ENCODE data around the gene TTC7B. TPM values are rescaled to one million over a fixed set of nuclear protein-coding genes. Genes with fewer than 3 reads are reported as not detected.

TTC7B gene
- total RNA-seq, 2 experiments from 2014 or later = 4.9 to 8.3 TPM

GRCh38 chr14:90606434-90606833 is 209.8 kb downstream of the TTC7B start:
- CTCF ChIA-PET = no interaction called here
- peaks cover 40% of the 10 kb centered on the region for H3K27me3 Mint-ChIP-seq
- no peak for ATAC-seq

GRCh38 chr14:90605430-90605829 is 210.8 kb downstream of the TTC7B start:
- Mint-ChIP-seq H3K27me3 (peaks cover 44% of the 10 kb centered on the region), H3K27ac (no peak overlapping the region), H3K9me3 (ENCODE audit: low read depth) (no peaks in the 10 kb centered on the region), H3K36me3 (no peaks in the 10 kb centered on the region), H3K4me1 (no peaks in the 10 kb centered on the region), H3K4me3 (no peak overlapping the region)
- no peak for ATAC-seq
- CTCF ChIA-PET = no interaction called here
- DNase-seq = no peak

More at GRCh38 chr14:90606434-90606833, 209.8 kb downstream of the TTC7B start:
- Mint-ChIP-seq H3K27ac (no peak overlapping the region), H3K9me3 (ENCODE audit: low read depth) (no peaks in the 10 kb centered on the region), H3K4me3 (no peak overlapping the region), H3K4me1 (no peaks in the 10 kb centered on the region), H3K36me3 (no peaks in the 10 kb centered on the region)
- DNase-seq = no peak

- DNase-seq = no peak
These were observed 211.9 kb downstream of the TTC7B start for GRCh38 chr14:90604356-90604755.

GRCh38 chr14:90603841-90604240 is 212.4 kb downstream of the TTC7B start:
- ATAC-seq (no peak), DNase-seq (no peak)
- no peak overlapping the region for H3K4me3 Mint-ChIP-seq
- CTCF ChIA-PET = no interaction called here
- H3K27me3 Mint-ChIP-seq = peaks cover 55% of the 10 kb centered on the region
- H3K9me3 Mint-ChIP-seq (ENCODE audit: low read depth) = no peaks in the 10 kb centered on the region
- no peaks in the 10 kb centered on the region for H3K4me1 Mint-ChIP-seq
- H3K36me3 Mint-ChIP-seq = no peaks in the 10 kb centered on the region
- no peak overlapping the region for H3K27ac Mint-ChIP-seq

More at GRCh38 chr14:90604356-90604755, 211.9 kb downstream of the TTC7B start:
- H3K27me3 Mint-ChIP-seq = peaks cover 53% of the 10 kb centered on the region
- ATAC-seq = no peak
- H3K27ac Mint-ChIP-seq = no peak overlapping the region
- H3K4me1 Mint-ChIP-seq = no peaks in the 10 kb centered on the region
- CTCF ChIA-PET = no interaction called here
- H3K4me3 Mint-ChIP-seq = no peak overlapping the region
- H3K36me3 Mint-ChIP-seq = no peaks in the 10 kb centered on the region
- H3K9me3 Mint-ChIP-seq (ENCODE audit: low read depth) = no peaks in the 10 kb centered on the region

GRCh38 chr14:90603336-90603735 is 212.9 kb downstream of the TTC7B start:
- DNase-seq = no peak
- CTCF ChIA-PET = no interaction called here
- no peak overlapping the region for H3K27ac Mint-ChIP-seq
- H3K36me3 Mint-ChIP-seq = no peaks in the 10 kb centered on the region
- H3K4me1 Mint-ChIP-seq = no peaks in the 10 kb centered on the region
- no peak overlapping the region for H3K4me3 Mint-ChIP-seq
- H3K27me3 Mint-ChIP-seq = peaks cover 55% of the 10 kb centered on the region
- H3K9me3 Mint-ChIP-seq (ENCODE audit: low read depth) = no peaks in the 10 kb centered on the region
- ATAC-seq = no peak

GRCh38 chr14:90602088-90602687 is 214.0 kb downstream of the TTC7B start:
- peaks cover 51% of the 10 kb centered on the region for H3K27me3 Mint-ChIP-seq
- no peaks in the 10 kb centered on the region for H3K36me3 Mint-ChIP-seq
- DNase-seq = no peak
- no peak overlapping the region for H3K4me3 Mint-ChIP-seq
- H3K27ac Mint-ChIP-seq = no peak overlapping the region
- no peaks in the 10 kb centered on the region for H3K9me3 Mint-ChIP-seq (ENCODE audit: low read depth)
- CTCF ChIA-PET = no interaction called here
- H3K4me1 Mint-ChIP-seq = no peaks in the 10 kb centered on the region
- no peak for ATAC-seq

GRCh38 chr14:90601563-90601962 is 214.7 kb downstream of the TTC7B start:
- CTCF ChIA-PET = no interaction called here
- ATAC-seq (no peak), DNase-seq (no peak)
- no peaks in the 10 kb centered on the region for H3K4me1 Mint-ChIP-seq
- H3K36me3 Mint-ChIP-seq = no peaks in the 10 kb centered on the region
- H3K9me3 Mint-ChIP-seq (ENCODE audit: low read depth) = no peaks in the 10 kb centered on the region
- no peak overlapping the region for H3K4me3 Mint-ChIP-seq
- no peak overlapping the region for H3K27ac Mint-ChIP-seq
- peaks cover 56% of the 10 kb centered on the region for H3K27me3 Mint-ChIP-seq

- no peak for DNase-seq
- CTCF ChIA-PET = no interaction called here
These were observed 215.6 kb downstream of the TTC7B start for GRCh38 chr14:90600619-90601018.

GRCh38 chr14:90599748-90600507 is 216.3 kb downstream of the TTC7B start:
- peaks cover 52% of the 10 kb centered on the region for H3K27me3 Mint-ChIP-seq
- no peak overlapping the region for H3K4me3 Mint-ChIP-seq
- DNase-seq (no peak), ATAC-seq (no peak)
- H3K9me3 Mint-ChIP-seq (ENCODE audit: low read depth) = no peaks in the 10 kb centered on the region
- no peaks in the 10 kb centered on the region for H3K36me3 Mint-ChIP-seq
- CTCF ChIA-PET = no interaction called here
- no peak overlapping the region for H3K27ac Mint-ChIP-seq
- no peaks in the 10 kb centered on the region for H3K4me1 Mint-ChIP-seq

More at GRCh38 chr14:90600619-90601018, 215.6 kb downstream of the TTC7B start:
- Mint-ChIP-seq H3K9me3 (ENCODE audit: low read depth) (no peaks in the 10 kb centered on the region), H3K36me3 (no peaks in the 10 kb centered on the region), H3K4me1 (no peaks in the 10 kb centered on the region), H3K27me3 (peaks cover 57% of the 10 kb centered on the region), H3K27ac (no peak overlapping the region), H3K4me3 (no peak overlapping the region)
- ATAC-seq = no peak

- DNase-seq (no peak), ATAC-seq (no peak)
- Mint-ChIP-seq H3K4me1 (no peaks in the 10 kb centered on the region), H3K9me3 (ENCODE audit: low read depth) (no peaks in the 10 kb centered on the region), H3K36me3 (no peaks in the 10 kb centered on the region), H3K27ac (no peak overlapping the region), H3K27me3 (peaks cover 46% of the 10 kb centered on the region), H3K4me3 (no peak overlapping the region)
- CTCF ChIA-PET = no interaction called here
These were observed 216.9 kb downstream of the TTC7B start for GRCh38 chr14:90599339-90599738.

GRCh38 chr14:90597961-90598360 is 218.3 kb downstream of the TTC7B start:
- Mint-ChIP-seq H3K4me1 (no peaks in the 10 kb centered on the region), H3K9me3 (ENCODE audit: low read depth) (no peaks in the 10 kb centered on the region), H3K27me3 (peaks cover 35% of the 10 kb centered on the region), H3K36me3 (no peaks in the 10 kb centered on the region), H3K27ac (no peak overlapping the region), H3K4me3 (no peak overlapping the region)
- ATAC-seq = no peak
- CTCF ChIA-PET = no interaction called here
- DNase-seq = no peak

GRCh38 chr14:90596733-90597132 is 219.5 kb downstream of the TTC7B start:
- DNase-seq (no peak), ATAC-seq (no peak)
- CTCF ChIA-PET = no interaction called here
- H3K4me1 Mint-ChIP-seq = no peaks in the 10 kb centered on the region
- H3K9me3 Mint-ChIP-seq (ENCODE audit: low read depth) = no peaks in the 10 kb centered on the region
- no peak overlapping the region for H3K4me3 Mint-ChIP-seq
- no peak overlapping the region for H3K27ac Mint-ChIP-seq
- H3K27me3 Mint-ChIP-seq = peaks cover 29% of the 10 kb centered on the region
- H3K36me3 Mint-ChIP-seq = no peaks in the 10 kb centered on the region

- Mint-ChIP-seq H3K27ac (no peak overlapping the region), H3K27me3 (peaks cover 13% of the 10 kb centered on the region), H3K36me3 (no peaks in the 10 kb centered on the region), H3K9me3 (ENCODE audit: low read depth) (no peaks in the 10 kb centered on the region), H3K4me1 (no peaks in the 10 kb centered on the region), H3K4me3 (no peak overlapping the region)
- no peak for ATAC-seq
- no peak for DNase-seq
- CTCF ChIA-PET = no interaction called here
These were observed 222.8 kb downstream of the TTC7B start for GRCh38 chr14:90593254-90594040.

GRCh38 chr14:90592655-90593054 is 223.6 kb downstream of the TTC7B start:
- DNase-seq = no peak
- CTCF ChIA-PET = no interaction called here
- H3K27ac Mint-ChIP-seq = no peak overlapping the region
- no peak for ATAC-seq
- H3K27me3 Mint-ChIP-seq = peaks cover 13% of the 10 kb centered on the region
- H3K4me1 Mint-ChIP-seq = no peaks in the 10 kb centered on the region
- H3K9me3 Mint-ChIP-seq (ENCODE audit: low read depth) = no peaks in the 10 kb centered on the region
- no peak overlapping the region for H3K4me3 Mint-ChIP-seq
- H3K36me3 Mint-ChIP-seq = no peaks in the 10 kb centered on the region

All from activated CD8-positive, alpha-beta memory T cell treated with anti-CD3 and anti-CD28 coated beads, Interleukin-2, amount 10 ng/mL, durations not matched to agents 7 days and 5 days (primary cell).